Forelimb muscle (tissue), 1 donor: ENCODE results near the gene CPA4. TPM values are rescaled to one million over a fixed set of nuclear protein-coding genes. Genes with fewer than 3 reads are reported as not detected.
A peak's percentile ranks its signal among the peaks of the same experiment; 100 is the strongest.

Source experiments
- DNase-seq: peaks from one replicate; pipeline ENCODE4 v3.0.0-alpha.2; 2013; ENCODE audit warnings: low read depth
- polyA plus RNA-seq: library from polyadenylated mRNA; unstranded; fragments of 120-200 nt; gene quantifications from one replicate; pipeline ENCODE4 v1.2.1, GENCODE V29; 2013; ENCODE audit not compliant: insufficient read length

The CPA4 gene
- polyA plus RNA-seq, 1 donor = 2.2 TPM

DNA sequence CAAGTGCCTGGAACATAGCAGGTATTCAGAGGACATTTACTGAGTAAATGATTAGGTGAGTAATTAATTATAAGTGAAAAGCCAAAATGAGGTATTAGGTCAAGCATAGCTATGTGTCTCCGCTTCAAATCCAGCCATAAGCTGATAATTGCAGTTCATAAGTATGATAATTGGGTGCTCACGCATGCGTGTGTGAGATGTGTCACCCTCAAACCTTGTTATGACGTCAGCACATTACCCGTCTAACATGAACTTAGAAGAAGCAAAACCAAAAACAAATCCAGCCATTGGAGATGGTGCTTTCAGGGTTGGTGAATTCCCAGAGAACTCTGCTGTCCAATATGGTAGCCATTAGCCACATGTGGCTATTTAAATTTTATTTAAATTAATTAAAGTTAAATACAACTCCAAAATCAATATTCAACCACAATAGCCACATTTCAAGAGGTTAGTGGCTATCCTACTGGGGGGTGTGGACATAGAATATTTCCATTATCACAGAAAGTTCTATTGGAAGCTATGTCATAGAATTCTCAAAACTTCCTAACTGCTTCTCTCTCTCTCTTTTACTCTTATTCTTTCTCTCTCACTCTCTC lies 51.4 kb downstream of the CPA4 start, which contains the start of gene CPA5:
Gene CPA5 (plus strand): TSS at position 546 of the 596 bp plus-strand sequence. CDS start 1,670 bp downstream, outside the sequence.
- no peak for DNase-seq

DNA sequence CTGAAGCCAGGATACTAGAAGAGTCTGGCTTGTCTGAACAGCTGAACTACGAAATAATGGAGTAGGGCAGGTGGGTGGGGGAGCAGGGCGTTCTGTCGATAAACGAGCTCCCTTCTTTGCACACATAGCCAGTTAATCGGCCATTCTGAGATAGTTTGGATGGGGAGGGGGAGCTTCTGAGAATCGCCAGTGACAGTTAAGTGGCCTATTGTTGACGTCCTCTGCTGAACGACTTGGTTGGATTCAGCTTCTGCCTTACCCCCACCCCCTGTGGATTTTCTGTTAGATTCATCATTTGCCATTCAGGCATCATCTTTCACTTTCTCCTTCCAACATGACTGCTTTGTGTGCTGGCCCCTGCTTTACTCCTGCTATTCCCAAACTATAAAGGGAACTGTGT lies 52.2 kb downstream of the CPA4 start:
- no peak for DNase-seq

DNA sequence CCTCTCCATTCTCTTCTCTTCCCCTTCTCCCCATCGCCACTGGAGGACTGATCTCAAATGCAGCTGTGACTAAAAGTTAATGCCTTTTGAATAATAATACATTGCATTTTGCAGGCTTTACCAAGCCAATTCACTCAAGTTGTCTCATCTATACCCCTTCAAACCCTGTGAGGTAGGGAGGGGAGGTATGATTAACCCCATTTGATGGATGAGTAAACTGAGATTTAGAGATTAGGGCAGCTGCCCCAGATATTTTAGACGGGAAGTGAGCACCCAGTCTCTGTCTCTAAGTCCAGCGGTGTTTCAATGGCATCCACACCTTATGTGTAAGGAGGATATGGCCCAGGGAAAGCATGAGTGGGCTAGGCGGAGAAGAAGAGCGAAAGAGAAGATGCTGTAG lies 52.8 kb downstream of the CPA4 start:
- no peak for DNase-seq

DNA sequence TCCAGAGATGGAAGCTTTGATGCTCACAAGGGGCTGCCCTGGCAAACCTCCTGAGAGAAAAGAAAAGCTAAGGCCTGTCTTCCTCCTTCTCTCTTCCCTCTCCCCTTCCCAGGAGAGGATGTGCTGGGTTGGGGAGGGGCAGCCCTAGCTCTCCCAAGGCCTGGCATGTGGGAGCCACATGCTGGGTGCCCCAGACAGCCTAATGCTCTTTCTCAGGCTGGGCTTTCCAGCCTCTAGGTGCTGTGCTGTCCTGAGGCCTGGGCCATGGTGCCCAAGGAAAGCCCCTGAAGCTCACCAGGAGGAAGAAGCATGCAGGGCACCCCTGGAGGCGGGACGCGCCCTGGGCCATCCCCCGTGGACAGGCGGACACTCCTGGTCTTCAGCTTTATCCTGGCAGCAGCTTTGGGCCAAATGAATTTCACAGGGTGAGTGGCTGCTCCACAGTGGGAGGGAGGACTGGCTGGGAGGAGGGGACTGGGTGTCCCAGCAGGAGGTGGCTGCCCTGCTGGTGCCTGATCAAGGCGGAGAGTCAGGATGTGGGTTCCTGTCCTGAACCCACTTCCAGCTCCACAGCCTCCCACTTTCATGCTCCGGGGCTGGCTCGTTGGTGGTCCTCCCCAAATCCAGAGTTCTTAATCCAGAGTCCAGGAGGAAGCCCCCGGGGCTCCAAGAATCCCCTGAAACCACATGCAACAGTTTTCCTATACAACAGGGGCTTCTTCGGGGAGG lies 53.4 kb downstream of the CPA4 start:
- DNase-seq = no peak

DNA sequence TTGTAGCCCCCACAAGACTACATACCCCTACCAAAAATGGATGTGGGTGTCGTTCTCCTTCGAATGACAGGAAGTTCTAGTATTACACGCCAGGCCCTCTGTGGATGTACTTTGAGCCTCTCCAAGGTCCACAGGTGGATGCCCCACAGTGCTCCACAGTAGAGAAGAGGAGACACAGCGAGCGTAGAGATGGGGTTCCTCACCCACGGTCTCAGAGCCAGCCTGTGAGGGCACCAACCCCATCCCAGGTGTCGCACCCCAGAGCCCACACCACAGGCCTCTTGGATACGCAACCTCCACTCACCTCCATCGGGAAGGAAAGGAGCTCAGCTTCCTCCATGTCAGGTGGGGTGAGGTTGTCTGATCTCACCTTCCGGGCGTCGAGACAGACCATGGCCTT lies 54.0 kb downstream of the CPA4 start:
- no peak for DNase-seq

DNA sequence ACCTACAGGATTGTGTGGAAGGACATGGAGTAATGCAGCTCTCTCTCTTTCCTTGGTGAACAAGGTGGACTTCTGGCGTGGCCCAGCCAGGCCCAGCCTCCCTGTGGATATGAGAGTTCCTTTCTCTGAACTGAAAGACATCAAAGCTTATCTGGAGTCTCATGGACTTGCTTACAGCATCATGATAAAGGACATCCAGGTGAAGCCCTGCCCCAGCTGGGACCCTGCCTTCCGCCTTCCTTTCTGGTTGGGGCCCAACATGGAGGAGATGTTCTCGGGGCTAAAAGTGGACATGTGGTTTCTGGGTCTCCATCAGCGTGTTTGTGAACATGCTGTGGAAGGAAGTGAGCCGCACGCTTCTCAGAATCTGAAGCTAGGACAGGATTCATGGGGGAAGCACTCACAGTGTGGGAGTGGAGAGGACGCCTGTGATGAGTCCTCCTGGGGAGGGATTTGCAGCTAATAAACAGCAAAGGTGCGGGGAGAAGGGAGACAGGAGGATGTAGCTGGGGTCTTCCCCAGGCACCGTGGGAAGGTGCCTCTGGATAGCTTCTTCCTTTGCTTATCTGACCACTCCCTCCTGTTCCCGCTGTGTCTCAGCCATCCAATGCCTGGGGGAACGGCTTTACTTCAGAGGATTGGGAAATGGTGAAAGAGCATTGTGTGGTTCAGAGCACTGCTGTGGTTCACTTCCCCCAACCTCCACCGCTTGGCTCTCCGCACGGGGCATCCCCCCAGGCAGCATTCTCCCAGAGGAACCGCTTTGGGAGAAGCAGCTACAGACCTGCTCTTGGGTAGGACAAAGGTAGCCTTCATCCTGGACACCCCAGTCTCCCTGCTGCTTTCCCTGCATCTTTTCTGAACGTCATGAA lies 57.2 kb downstream of the CPA4 start:
- DNase-seq = no peak

DNA sequence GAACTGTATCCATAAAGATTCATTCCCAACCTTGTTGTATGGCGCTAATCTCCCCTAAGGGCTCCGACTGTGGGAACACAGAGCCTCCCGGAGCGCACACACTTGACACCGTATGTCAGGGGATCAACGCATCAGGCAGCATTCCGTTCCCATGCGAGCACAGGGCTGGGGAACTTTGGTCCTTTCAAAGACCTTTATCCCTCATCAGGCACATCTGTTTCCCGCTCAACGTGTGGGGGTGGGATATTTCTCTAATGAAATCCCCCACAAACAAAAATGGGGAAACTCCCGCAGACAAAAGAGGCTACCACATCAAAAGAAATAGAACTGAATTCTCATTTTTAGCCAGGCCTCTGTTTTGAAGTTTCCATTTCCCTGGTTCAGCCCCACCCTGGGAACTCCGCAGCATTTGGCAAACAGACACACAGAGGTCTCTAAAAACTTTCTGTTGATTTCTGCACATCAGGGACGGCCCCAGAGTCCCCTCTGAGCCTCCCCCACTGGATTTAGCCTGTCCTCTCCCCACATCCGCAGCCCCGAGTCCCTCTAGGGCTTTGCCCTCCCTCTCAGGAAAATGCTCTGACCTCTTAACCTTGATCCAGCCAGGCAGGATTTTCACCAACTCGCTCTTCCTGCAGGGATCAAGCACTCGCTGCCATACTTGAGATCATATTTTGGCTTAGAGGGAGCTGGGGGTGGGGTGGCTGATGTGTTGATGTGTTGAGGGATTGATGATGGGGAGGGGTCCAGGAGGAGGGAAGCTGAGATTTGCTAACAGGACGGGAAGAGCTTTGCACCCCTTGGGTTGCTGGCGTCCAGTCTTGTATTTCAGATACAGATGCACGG lies 58.2 kb downstream of the CPA4 start:
- DNase-seq = no peak

DNA sequence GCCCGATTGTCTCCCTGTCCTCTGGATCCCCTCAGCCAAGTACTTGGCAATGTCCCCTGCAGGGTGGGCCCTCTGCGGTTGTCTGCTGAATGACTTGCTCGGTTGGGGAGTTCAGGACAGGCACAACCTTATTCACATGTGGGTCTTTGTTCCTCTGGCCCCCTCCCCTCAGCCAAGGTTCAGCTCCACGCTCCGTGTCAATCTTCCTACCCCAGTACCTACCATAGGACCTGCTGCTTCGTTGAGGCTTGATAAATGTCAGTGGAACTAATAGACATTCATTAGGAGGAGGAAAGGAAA lies 58.8 kb downstream of the CPA4 start:
- DNase-seq = no peak

DNA sequence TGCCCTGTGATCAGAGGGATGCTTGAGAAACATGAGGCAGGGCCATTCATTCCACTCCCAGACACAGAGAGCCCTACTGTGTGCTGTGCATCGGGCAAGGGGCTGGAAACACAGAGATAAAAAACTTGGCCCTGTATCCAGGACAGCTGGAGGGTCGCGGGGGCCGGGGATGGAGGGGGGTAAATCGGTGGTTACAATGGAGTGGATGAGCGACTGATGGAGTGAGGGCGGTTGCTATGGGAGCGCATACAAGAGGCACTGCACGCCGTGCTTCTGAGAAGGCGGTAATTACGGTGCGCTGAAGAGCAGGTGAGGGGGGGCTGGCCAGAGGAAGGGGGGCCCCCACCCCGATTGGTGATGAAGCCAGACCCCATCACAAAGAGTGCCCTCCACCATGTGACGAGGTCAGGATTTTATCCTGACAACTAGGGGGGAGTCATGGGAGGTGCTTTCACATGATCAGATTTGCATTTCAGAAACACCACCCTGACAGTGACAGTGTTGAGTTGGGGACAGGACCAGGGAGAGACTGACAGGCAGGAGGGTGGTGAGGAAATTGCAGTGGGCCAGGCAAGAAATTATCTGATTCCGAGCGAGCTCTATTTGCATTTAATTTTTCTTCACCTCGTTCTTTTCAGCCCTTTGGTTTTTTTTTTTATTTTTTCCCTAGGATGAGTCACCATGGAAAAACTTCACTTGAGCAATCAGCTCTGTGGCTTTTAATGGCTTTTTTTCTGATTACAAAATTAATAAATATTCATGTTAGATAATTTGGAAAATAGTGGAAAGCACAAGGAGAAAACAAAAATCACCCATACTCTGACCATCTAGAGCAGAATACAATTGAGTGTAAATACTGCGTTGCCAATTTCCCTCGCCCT lies 59.5 kb downstream of the CPA4 start:
- DNase-seq = no peak

DNA sequence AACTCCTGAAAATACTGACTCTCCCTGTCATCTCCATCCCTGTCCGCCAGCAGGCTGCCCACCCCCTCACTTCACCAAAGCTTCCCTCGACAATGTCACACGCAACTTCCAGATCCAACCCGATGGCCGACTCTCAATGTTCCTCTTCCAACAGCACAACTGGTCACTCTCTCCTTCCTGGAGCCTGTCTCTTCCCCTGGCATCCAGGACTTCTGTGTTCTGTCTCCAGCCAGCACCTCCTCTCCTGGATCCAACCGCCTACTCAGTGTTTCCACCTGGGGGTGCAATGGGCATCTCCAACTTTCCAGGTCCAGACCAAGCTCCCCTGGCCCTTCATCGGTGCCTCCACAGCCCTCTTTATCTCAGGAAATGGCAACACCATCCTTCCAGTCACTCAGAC lies 60.2 kb downstream of the CPA4 start:
- DNase-seq = no peak

DNA sequence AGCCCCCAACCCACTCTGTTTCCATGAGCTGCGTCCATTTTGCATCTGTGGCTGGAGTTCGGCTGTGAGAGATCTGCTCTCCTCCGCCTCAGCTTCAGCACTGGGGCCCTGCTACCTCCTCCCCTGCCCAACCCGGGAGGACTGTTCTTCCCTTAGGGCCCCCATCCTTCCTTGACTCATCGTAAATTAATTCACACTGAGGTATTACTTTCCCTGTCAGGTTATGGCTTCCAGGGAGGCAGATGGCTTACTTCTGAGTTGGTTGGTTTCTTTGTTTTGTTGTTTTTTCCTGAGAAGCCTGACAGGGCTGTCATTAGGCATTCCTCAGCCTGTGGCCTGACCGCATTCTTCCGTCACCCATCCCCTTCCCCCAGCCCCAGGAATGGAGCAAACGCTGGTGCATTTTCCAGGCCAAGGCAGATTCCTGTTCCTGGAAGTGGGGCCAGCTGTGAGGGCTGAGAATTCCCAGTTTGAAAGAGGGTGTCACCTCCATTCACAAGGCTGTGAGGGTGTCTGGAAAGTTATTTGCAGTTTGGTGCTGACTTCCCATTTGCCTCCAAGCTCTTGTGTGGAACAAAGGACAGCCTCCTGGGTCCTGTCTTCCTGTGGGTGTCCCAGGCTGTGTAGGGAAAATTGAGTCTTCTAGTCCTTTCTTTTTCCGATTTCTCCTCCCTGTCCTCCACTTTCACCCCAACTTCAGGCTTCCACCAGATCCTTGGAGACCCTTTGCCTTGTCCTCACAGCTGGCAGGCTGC lies 63.3 kb downstream of the CPA4 start:
- DNase-seq = peak; percentile 74

DNA sequence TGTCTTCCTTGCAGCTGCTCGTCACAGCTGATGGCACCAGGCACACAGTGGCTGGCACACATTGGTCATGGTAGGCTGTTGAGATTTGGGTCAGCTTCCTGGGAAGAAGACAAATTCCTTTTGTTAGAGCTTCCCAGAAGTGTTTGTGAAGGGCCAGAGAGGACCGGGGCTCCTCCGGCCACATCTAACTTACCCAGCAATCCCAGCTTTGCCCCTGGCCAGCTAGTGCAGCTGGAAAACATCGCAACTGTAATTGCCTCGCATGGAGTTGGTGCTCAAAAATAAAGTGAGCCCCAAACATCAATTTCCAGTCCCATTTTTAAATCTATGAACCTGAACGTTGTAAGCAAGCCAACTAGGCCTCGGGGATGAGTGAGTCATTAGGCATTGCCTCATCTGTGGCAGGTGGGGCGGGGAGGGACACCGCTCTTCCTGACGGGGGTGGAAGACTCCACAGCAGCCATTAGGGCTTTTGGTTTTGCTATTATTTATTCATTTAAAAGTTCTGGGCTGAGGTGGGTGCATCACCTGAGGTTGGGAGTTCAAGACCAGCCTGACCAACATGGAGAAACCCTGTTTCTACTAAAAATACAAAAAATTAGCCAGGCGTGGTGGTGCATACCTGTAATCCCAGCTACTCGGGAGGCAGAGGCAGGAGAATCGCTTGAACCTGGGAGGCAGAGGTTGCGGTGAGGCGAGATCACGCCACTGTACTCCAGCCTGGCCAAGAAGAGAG lies 64.1 kb downstream of the CPA4 start:
- peak; percentile 79 for DNase-seq

DNA sequence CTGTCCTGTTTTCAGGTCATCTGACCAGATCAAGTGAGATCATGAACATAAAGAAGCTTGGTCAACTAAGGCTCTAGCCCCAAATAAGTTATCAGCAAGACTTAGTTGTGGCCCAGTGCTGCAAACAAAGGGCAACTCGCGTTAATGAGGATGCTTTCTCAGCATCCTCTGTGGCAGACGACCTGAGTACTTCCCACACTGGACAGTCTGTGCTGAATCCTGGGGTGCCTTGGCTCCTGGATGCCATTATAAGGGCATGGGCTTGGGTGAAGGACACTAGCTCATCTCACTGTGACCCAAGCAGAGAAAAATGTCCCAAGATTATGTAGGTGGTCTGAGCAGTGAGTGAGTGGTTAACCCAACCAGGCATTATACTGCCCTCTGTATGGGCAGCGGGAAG lies 65.5 kb downstream of the CPA4 start:
- DNase-seq = no peak

DNA sequence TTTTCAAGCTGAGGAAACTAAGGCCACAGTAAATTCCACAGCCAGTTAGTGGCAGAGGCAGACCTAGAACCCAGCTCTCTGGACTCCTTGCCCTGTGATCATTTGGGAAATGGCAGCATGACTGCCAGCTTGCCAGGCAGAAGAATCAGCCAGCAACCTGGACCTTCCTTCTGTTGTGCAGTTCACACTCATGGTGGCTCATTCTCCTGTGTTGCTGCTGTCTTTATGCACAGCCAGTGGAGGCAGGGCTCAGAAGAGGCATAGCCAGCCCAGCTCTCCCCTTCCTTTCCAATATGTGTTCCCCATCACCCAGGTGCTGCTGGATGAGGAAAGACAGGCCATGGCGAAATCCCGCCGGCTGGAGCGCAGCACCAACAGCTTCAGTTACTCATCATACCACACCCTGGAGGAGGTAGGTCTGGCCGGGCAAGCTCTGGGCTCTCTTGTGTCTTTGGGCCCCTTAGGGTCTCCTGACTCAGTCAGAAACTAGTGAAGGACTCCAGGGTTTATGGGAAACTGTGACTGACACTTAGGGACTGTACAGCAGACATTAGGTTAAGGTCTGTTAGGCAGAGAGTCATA lies 66.4 kb downstream of the CPA4 start:
- DNase-seq = no peak

DNA sequence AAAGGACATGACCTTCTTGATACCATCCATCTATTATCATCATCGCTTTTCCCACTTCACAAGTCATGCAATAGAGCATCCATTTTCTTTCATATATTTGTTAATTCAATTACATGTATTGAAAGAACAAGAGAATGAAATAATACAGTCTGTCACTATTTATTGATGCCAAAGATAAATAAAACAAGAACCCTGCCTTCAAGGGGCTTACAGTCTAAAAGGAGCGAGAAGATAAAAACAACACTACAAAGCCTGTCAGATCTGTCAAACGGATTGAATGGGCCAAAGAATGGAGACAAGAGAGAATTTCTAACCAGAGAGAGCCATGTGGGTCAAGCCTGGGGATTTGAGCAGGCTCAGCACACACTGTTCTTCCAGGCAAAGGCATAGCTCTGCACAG lies 67.6 kb downstream of the CPA4 start:
- no peak for DNase-seq

DNA sequence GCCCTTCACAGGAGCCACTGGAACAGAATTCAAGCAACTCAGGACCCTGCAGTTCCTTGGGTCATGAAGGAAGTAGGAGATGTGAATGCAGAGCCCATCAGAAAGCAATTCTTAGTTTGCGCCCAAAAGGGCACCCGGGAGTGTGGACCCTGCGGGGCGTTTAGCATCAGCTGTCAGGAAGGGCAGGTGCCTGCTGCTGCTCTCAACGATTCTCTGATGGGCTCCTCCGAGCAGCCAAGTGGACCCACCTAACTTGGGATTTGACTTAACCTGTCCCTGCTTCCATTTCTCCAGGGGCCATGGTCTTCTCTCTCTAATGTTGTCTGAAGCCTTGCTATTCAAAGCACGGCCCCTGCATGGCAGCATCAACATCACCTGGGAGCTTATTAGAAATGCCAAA lies 68.7 kb downstream of the CPA4 start:
- no peak for DNase-seq

DNA sequence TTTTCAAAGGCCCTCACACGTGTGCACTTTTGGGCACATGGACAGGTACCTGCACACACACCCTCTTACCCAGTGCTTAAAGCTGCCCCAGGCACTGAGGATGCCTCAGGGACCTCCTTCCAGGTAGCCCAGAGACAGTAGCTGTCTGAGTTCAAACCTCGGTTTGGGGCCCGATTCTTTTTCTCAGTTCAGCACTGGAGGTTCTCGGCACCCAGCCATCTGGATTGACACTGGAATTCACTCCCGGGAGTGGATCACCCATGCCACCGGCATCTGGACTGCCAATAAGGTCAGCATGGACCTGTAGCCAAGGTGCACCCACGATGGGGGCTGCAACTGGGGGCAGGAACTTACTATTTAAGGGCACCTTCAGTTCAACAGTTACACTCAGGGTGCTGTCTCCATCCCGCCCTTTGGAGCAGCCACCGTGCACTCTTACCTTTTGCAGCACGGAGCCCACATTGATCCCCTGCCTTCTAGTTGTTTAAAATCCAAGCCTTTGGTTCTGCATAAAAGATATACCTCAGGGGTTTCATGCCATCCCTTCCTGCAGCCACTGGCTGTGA lies 69.4 kb downstream of the CPA4 start:
- no peak for DNase-seq

DNA sequence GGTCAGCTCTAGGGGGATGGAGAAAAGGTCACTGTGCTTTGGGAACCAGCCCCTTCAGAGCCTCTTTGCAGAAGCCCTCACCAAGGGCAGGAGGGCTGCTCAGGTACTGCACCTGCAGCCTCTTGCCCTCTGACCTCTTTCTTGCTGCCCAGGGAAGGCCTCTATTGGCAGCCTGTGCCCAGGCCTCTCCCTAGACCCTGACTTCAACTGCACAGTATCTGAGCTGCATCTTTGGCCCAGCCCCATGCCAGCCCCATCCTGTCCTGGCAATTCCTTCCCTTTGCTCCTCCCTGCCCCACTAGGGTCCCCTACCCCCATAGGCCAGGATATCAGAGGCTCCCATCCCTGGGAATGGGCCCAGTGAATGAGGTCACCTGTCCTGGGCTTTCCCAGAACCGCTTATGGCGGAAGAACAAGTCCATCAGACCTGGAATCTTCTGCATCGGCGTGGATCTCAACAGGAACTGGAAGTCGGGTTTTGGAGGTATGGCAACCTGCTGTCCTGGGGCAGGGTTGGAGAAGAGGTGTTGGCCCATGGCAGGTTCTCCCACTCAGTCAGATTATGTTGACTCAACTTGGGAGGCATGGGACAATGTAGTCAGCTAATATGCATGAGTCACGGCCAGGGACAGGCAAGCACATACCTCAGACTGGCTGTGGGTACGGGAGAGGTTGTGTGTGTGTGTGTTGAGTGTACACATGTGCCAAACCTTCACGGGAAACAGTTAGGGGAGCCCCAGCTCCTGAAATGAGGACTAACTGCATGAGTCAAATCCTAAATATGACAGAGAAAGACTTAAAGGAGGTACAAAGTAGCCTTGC lies 70.3 kb downstream of the CPA4 start:
- no peak for DNase-seq
